HCEC 1CT (cell line): ENCODE data around the gene VPREB3.

Source experiments
- DNase-seq: peaks from one replicate; pipeline ENCODE4 v3.0.0-alpha.2; 2017

Gene VPREB3

DNA sequence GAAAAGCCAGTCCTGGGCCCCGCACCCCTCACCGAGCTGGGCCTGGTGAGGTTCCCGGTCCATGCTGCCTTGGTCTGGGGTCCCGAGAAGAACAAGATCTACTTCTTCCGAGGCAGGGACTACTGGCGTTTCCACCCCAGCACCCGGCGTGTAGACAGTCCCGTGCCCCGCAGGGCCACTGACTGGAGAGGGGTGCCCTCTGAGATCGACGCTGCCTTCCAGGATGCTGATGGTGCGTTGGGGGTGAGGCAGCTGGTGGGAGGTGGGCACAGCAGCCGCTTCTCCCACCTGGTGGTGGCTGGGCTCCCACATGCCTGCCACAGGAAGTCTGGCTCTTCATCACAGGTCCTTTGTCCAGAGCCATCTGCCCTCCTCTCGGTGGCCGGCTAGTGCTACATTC is 28.0 kb upstream of the VPREB3 start:
- no peak for DNase-seq

DNA sequence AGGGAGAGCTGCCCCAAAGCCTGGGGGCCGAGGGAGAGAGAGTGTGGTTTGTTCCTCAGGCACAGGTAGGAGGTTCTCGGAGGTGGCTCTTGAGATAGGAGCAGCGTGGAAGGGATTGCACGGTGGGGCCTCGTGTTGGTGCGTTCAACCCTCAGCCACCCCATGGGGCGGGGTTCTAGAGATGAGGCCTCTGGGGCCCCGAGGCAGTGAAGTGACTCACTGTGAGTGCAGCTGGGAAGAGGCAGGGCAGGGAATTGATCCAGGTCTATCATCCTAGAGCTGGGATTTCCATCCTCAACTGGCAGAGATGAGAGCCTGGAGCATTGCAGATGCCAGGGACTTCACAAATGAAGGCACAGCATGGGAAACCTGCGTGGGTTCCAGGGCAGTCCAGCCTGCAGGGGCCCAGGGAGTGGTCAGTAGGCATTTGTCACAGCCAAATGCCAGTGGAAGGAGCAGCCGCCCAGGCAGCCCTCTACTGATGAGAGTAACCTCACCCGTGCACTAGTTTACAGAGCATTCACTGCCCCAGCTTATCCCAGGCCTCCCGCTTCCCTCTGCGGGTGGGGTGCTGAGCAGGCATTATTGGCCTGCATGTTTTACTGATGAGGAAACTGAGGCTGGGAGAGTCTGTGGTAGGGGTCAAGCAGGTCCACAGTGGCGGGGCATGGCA is 27.4 kb upstream of the VPREB3 start:
- DNase-seq, result peak; percentile 71

DNA sequence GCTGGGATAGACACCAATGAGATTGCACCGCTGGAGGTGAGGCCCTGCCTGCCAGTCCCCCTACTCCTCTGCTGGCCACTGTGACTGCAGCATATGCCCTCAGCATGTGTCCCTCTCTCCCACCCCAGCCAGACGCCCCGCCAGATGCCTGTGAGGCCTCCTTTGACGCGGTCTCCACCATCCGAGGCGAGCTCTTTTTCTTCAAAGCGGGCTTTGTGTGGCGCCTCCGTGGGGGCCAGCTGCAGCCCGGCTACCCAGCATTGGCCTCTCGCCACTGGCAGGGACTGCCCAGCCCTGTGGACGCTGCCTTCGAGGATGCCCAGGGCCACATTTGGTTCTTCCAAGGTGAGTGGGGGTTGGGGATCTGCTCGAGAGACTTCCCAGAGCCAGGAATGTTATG is 26.8 kb upstream of the VPREB3 start:
- no peak for DNase-seq

DNA sequence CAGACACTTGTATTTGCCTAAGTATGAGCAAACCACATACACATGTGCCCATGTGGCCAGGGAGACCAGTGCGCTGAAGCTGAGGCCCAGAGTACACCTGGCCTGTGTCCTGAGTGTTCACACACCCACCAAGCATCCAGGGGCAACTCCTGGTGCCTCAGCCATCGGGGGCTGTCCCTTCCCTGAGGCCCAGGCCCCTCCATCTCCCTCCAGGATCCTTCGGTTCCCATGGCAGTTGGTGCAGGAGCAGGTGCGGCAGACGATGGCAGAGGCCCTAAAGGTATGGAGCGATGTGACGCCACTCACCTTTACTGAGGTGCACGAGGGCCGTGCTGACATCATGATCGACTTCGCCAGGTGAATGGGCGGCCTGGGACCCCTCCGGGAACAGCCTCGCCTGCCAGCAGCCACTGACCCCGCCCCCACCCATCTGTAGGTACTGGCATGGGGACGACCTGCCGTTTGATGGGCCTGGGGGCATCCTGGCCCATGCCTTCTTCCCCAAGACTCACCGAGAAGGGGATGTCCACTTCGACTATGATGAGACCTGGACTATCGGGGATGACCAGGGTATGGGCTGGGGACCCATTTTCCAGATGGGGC is 26.0 kb upstream of the VPREB3 start:
- no peak for DNase-seq

DNA sequence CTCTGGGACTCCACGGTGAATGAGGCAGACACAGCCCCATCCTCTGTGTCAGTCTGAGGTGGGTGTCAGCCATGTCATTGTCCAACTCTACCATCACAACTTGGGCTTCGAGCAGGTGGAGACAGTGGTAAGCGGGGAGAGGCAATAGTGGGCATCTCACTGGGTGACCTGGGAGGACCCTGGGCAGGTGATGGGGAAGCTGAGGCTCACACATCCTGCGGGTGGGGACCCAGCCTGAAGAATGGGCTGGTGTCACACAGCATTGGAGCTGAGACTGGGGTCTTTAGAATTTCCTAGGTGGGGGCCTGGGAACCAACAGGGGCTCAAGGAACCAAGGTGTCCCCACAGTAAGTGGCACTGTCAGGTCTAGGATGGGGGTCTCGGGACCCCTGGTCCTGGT is 25.5 kb upstream of the VPREB3 start:
- no peak for DNase-seq

- DNase-seq, result no peak
These were observed 24.9 kb upstream of the VPREB3 start for GRCh38 chr22:23779083-23779482.

DNA sequence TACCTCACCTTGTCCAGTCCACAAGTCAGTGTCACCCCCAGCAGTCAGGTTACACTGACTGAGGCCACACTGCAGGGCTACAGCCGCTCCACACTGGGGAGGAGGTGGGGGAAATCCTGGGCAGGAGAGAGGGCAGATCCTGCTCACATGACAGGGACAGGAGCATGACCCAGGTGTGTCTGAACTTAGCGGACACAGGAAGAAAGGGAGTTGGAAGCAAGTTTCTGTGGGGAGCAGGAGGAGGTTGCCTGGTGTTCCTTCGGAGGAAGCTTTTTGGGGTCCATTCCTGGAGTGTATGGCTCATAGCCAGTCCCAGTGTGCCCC is 24.3 kb upstream of the VPREB3 start:
- DNase-seq, result no peak

DNA sequence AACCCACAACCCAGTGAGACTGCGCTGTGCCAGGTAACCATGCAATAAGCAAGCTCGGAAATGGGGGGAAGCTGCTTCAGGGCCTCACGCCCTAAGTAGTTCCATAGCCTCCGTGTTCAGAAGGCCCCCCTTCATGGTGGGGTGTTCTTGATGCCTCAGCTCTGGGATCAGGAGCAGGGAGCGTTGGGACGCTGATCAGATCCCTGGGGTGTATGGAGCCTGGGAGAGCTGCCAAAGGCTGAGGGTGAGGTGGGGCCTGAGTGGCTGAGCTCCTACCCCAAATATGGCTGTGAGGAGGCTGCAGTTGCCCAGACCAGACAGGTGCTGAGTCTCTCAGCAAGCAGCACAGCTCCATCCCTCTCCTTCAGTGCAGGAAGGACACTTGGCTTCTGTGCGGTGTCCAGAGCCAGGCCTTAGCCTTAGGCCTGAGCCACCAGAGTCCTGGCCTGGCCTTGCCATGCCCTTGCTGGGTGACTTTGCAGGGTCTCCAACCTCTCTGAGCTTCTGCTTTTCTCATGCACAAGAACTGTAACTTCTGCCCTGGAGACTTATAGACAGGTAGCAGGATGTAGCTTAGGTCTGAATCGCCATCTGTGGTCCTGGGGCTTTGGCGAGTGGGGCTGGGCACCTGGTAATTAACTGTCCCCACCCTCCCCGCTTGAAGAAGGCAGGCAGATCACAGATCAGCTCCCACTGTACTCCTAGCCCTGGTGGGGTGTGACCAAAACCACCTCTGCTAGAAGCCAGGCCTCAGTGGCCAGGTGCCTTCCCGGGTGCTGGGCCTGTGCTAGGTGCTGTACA is 23.8 kb upstream of the VPREB3 start:
- no peak for DNase-seq

- no peak for DNase-seq
These were observed 21.7 kb upstream of the VPREB3 start for GRCh38 chr22:23775779-23776375.

GRCh38 chr22:23774922-23775436 is 20.8 kb upstream of the VPREB3 start:
- DNase-seq, result no peak

- no peak for DNase-seq
These were observed 20.1 kb upstream of the VPREB3 start for GRCh38 chr22:23774114-23774921.

DNA sequence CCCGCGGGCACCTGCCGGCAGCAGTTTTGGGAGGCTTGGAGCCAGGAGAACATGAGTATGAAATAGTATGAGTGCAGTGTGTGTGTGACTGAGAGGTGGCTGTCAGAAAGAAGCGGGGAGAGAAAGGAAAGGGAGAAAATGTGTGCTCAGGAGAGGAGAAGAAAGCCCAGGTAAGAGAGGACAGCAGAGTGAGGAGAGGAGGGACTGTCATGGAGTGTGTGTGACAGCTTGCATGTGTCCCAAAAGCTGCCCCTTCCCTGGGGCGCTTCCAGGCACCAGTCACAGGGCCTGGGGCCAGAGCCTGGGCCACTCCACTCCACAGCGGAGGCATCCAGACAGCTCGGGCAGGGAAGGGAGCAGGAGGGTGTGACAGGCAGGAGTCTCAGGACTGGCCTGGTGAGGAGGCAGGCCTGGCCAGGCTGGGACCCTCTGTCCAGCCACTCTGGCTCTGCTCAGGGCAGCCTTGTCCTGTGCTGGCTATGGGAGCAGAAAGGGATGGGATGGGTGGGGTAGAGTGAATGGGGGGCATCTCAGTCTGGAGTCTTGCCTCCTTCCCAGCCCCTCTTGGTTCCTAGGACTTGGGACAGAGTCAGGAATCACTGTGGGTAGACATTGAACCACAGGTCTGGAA is 19.4 kb upstream of the VPREB3 start:
- DNase-seq, result no peak

DNA sequence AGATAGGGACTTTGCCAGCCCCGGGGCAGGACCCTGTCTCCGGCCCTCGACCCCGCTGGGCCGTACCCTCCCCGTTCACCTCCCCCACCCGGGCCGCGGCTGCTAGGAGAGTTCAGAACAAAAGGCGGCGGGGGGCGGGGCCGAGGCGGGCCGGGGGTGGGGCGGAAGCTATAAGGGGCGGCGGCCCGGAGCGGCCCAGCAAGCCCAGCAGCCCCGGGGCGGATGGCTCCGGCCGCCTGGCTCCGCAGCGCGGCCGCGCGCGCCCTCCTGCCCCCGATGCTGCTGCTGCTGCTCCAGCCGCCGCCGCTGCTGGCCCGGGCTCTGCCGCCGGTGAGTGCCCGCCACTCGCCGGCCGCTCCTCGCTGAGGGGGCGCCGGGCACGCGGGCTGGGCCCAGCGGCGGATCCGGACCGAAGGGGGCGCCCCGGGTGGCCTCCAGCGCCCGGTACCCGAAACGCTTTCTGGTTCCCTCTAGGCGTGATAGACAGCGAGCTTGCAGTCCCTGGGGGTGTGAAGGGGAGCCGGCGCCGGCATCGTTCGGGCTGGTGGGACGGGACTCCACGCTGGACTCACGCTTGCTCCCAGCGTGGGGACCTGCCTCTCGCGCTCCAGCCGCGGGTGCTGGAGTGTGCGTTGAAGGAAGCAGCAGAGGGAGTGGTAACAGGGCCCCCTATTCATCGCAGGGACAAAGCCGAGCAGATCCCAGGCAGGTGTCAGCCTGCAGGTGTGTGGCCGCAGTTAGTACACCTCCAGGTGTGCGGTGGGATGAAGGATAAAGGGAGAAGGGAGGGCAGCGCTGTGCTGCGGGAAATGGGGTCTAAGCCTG is 18.6 kb upstream of the VPREB3 start, which contains the start of gene MMP11:
MMP11 (plus strand) TSS at position 201 of the 825 bp plus-strand sequence; CDS start at position 223, 22 bp downstream.
- DNase-seq, result peak; percentile 34

DNA sequence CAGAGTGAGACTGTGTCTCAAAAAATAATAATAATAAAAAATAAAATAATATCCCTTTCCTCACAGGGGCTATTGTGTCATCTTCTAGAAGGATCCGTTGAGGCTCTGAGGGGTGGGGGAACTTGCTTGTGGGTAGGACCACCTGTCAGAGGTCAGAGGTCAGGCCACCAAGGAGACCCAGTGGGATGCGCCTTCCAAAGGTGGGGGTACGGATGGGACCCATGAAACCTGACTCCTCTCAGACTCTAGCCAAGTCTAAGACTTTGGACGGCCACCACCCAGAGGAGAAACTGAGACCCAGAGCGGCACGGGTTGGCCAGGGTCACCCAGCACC is 18.1 kb upstream of the VPREB3 start:
- no peak for DNase-seq

GRCh38 chr22:23769321-23769965 is 15.2 kb upstream of the VPREB3 start:
- no peak for DNase-seq

GRCh38 chr22:23767673-23768548 is 13.7 kb upstream of the VPREB3 start, which contains the start of gene CHCHD10:
Gene CHCHD10, minus strand, starts transcription at chr22:23767972. Its CDS starts 98 bp downstream, at chr22:23767874.
- DNase-seq, result peak; percentile 67

DNA sequence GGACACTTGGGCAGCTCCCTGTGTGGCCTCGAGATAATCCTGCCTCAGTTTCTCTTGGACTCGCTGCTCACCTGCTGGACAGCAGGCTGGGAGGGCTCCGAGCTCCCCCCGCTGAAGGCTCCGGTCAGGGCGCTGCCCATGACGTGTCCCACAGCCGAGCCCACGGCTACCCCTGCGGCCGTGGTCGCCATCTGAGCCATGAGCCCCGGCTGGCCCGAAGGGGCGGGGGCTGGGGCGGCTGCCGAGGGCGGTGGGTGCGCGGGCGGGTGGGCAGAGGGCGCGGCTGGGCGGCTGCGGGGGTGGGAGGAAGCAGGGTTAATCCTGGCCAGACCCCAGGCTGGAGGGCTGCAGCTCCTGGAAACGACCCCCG is 13.1 kb upstream of the VPREB3 start:
- no peak for DNase-seq

DNA sequence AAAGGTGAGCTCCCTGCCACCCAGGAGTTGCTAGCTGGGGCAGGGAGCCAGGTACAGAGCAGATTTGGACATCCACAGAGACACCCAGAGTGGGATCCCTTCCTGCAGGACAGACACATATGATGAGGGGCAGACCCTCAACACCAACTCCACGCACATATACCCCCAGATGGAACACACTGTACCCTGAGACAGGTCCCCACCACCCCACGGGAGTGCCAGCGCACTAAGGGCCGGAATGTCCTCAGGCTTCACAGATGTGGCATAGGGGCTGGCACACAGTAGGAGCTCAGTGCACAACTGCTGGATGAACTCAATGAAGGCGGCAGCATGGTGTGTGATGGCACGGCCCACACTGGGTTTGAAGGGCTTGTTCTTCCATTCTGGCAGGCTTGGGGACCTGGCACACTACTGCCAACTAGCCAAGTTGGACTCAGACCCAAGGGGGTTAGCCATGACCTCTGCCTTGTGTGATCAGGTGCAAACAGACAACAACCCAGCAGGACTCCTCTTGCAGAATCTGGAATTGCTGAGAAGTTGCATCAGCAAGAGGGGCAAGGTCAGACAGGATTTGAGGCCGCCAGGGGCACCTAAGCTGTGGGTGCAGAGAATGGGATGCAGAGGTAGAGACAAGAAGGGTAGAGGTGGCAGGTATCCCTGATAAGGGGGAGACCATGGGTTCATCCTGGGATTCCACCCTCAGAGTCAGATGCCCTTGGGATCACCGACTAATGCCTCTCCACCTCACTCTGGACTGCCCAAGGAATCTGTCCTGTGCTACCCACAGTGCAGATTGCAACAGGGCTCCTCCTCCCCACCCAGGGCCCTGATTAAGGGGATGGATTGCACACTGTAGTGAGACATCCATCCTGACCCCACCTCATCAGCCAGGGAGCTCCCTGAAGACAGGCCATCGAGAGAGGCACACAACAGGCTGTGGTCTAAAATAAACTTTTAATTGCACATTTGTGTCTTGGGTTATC is 11.0 kb upstream of the VPREB3 start:
- DNase-seq, result no peak
